Activated CD4-positive, alpha-beta T cell treated with anti-CD3 and anti-CD28 coated beads, Interleukin-2, Interleukin-6, amounts not matched to agents 100 ng/mL and 50 ng/mL, durations not matched to agents 16 hours and 8 hours (primary cell): ENCODE results near the gene SLC25A51.
"Not testable (repeated sequence)": the region's sequence is repeated elsewhere in the genome, so short reads cannot be mapped to it uniquely, and the experiment has no call there.

Experiments used
- DNase-seq: peaks from one replicate; pipeline ENCODE4 v3.0.0-alpha.2; 2020

Gene SLC25A51

DNA sequence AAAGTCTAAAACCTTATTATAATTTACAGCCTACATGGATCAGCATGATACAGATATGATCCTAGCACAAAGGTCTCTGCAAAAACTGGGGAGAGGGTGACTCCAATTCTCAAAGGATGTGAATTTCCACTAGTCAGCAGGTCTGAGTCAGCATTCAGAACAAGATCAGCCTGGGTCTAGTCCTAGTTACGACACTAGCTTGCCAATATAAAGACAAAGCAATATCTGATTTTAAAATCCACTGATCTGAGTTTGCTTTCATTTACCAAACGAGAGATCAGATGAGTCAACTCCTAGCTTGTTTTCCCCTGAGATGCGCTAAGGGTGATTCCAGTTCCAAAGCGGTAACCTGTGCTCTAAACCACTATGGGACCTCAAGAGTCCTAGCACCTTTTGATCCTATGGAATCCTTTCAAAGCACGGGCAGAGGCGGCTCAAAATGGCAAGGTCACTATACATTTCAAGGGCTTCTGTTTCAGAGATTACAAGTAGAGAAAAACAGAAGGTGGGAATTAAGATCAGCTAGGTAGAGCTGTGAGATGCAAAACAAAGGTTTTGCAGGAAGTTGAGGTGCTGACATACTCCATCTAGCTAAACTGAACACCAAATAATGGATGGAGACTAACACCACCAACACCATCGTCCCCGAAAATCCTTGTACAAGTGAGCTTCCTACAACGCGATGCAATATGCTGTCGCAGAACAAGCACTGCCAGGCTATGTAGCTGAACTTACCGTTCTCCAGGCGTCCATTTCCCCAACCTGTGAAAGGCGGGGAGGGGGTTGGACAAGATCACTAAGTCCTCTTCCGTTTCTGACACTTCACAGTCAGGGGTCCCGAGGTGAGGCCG lies 906 bp downstream of the SLC25A51 start:
- DNase-seq: peak; percentile 54

DNA sequence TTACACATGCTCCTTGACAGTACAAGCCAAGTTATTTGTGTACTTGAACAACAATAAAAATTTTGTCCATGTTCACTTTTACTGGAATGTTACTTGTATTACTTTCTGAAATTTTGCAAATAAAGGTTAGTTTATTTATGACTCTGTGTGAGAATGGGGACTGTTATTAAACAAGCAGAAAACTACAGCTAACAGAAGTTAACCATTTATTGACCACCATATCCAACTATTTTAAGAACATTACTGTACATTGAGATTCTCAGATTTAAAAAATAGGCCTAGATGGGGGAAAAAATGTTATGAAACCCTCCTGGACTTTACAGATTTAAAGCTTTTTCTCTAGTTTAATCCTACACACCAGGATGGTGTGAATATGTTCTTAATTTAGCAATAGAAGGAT lies 1.8 kb downstream of the SLC25A51 start:
- DNase-seq: no peak

DNA sequence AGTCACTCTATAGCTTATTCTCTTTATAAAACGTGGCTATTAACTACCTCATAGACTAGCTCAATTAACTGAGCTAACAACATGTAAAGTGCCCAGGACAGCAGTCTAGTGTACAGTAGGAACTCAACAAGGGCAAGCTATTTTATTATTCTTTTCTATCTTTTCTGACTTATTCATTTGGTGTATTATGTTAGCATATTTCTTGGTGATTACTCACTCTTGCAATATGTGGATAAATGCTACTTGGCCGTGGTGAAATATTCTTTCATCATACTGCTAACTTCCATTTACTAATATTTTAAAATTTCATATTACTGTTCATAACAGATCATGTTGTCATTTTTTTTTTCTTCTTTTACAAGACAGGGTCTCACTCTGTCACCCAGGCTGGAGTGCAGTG lies 4.9 kb downstream of the SLC25A51 start:
- DNase-seq: no peak

DNA sequence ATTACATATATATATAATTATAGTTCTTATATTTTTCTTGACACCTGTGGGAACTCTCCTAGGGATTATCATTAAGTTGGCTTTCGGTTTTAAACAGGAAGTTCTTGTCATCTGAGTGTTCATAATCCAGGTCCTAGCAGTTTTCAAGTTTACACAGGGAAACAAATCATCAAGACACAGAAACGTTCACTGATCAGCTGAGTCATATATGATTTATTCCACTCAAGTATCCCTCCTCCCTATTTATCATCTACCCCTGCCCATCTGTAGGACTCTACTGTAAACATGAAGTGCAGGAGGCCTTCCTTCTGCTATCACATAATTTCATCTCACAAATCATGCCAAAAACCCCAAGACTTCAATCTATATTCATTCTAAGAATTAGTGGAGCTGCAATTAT lies 6.3 kb downstream of the SLC25A51 start:
- DNase-seq: no peak

DNA sequence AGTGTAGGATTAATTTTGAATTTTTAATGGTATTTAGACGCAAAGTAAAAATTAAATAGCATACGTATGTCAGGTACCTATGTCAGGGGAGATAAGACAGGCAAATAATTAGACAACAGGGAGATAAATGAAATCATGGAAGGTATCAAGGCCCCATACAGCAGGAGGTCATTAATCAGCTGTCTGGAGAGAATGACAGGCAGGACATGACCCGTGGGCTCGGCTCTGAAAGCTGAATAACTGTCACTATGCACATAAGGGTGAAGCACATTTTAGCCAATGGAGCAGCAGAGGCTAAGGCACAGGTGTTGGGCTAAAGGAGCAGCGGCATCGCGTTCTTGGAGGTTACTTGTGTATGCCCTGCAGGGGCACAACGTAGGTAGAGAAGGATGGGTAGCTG lies 11.9 kb downstream of the SLC25A51 start:
- no peak for DNase-seq

DNA sequence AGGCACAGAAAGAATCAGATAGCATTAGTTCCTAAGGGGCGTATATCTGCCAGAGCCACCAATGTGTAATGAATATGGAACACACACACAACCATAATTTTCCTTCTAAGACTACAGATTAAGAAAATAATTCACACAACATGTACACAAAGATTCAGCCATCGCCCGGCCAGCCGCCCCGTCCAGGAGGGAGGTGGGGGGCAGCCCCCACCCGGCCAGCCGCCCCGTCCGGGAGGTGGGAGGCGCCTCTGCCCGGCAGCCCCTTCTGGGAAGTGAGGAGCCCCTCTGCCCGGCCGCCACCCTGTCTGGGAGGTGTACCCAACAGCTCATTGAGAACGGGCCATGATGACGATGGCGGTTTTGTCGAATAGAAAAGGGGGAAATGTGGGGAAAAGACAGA lies 12.9 kb downstream of the SLC25A51 start:
- not testable (repeated sequence) for DNase-seq

DNA sequence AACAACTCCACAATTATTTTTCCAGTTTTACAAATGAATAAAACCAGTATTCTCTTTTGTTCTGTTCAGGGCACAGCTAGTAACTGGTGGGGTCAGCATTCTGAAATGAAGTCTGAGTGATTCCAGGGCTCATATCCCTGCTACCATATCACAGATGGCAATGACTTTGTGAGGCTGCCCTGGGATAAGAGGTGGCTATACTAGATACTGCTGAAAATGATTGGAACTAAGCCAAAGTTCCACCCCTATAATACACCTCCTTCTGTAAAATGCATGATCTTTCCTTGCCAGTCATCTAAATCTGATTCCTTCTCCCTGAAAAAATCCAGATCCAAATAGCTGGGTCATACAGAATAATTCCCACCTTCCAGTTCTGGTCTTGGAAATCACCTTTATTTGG lies 14.4 kb downstream of the SLC25A51 start:
- DNase-seq: no peak

DNA sequence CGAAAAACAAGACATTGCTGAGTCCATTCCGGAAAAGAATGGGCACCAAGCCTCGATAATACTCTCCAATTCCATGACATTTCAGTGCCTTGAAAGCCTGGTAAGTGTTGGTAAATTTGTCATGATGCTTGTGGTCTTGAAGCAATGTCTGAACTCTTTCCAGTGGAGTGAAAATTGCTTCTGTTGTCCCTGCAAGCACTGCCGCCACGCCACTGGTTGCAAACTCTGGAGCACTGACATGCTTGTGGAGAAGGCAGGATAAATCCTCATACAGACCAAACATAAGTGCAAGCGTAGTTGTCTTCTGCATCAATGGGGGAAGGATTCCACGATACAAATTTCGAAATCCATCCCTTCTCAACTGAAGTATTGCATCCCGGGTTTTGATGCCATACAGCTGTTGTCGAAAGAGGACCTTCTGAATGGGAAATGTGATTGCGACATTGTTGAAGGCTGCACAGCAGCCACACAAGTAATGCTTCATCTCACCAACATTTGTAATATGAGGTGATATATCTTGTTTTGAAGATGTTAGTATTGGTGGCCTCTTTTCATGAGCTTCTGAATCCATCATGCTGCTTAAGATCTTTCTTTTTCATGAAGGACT lies 15.8 kb downstream of the SLC25A51 start:
- DNase-seq: not testable (repeated sequence)

DNA sequence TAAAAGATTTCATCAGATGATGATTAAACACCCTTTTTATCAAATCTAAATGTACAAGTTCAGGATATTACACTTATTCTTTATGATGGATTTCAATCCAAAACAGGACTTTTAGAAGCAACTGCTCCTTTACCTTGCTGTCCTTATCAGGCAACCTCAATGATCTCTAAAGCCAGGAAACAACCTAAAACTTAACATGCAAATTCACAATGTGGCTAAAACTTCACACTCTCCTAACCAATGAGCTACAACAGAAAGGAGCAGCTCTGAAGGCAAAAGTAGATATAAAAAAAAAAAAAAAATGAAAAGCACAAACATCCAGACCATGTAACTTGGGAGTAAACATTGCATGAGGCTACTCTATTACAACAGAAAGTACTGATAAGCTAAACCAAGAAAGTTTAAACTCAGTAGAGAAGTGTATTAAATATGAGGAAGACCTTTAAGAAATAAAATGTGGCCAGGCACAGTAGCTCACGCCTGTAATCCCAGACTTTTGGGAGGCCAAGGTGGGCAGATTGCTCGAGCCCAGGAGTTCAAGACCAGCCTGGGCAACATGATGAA lies 22.9 kb downstream of the SLC25A51 start:
- no peak for DNase-seq

DNA sequence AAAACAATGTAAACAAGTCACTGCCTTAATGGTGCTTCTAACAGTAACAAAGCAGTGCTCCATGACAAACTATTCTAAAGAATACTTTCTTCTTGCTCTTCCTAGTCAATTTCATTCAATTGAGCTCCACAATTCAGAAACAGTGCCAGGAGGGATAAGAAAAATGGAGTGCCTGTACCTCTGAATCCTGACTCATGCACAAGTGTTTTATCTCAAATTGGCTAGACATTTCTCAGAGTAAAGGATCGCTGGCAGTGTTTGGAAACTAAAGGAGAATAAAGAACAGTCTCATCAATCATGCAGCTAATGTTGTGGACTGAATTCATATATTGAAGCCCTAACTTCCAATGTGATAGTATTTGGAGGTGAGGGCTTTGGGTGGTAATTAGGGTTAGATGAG lies 27.6 kb downstream of the SLC25A51 start:
- no peak for DNase-seq

DNA sequence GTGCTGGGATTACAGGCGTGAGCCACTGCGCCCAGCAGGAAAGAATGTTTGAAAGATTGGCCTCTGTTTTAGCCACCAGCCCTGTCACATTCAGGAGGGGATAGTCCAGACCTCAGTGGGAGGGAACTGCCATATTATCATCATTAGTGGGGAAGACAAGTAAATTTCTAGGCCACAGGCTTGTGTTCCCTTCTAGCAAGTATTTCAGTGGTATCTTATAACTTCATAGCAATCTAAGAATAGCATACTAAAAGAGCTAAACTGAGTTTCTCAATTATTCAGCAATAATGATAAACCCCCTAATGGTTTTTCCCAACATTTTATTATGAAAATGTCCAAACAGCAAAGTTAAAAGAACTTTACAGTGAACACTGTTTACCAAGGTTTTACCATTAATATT lies 30.0 kb downstream of the SLC25A51 start:
- DNase-seq: no peak

DNA sequence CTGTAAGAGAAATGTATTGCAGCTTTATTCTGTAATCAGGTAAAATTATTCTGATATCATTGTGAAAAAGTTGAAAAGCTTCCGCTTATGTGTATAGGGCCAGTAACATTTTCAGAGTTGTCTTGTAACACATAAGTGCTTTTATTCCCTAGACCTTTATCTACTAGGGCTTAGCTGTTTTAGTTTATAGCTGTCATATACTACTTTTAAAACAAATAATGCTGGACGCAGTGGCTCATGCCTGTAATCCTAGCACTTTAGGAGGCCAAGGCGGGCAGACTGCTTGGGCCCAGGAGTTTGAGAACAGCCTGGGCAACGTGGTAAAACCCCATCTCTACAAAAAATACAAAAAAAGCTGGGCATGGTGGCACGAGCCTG lies 33.1 kb downstream of the SLC25A51 start:
- no peak for DNase-seq

DNA sequence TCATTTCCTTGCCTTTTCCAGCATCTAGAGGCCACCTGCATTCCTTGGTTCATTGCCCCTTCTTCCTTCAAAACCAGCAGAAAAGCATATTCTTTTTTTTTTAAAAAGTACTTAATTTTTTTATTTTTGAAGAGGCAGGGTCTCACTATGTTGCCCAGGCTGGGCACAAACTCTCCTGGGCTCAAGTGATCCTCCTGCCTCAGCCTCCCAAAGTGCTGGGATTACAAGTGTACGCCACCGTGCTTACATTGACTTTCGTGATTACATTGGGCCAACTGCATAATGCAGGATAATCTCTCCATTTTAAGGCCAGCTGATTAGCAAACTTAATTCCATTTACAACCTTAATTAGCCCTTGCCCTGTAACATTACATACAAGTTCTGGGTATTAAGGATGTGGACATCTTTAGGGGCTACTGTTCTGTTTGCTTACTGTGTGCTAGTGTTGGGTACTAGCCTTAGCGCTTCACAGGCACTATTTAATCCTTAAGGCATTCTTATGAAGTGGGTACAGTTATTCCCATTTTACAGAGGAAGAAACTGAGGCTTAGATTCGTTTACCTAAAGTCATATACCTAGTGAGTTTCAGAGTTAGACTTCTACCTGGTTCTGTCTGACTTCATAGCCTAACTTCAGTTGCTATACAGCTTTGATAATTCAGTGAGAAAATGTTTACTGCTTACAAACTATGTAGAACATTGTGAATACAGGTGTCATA lies 33.7 kb downstream of the SLC25A51 start:
- no peak for DNase-seq

DNA sequence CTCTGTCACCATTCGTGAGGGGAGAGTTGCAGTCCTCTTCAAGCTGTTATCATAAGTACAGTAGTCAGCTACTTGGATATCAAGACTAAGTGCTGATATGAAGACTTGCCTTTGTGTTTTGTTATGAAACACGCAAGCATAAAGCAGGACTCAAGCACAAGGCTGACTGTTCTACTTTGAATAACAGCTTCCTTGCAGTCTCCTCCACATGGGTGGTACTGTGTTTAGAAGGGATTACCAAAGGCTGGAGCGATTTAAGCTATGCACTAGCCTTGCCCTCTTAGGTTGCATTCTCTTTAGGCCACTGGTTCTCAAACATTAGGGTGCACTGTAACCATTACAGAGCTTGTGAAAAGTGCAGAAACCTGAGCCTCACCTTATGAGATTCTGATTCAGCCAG lies 41.4 kb downstream of the SLC25A51 start:
- no peak for DNase-seq

DNA sequence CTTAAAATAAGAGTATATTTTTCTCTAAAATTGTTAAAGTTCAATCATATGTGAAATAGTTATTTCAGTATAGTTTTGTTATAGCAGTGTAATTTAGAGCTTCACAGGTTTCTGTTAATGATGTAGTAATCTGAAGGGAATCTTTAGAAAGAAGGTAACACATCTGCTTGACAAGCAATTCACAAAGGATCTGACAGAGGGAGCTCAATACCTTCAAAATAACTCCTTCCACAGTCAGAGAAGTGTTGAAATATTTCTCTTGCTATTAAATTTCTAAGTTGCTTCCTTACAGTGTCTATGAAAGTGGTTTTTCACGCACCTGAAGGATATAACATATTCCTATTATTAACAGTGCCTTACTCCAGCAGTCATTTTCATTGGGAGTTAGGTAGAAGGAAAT lies 44.9 kb downstream of the SLC25A51 start:
- no peak for DNase-seq

DNA sequence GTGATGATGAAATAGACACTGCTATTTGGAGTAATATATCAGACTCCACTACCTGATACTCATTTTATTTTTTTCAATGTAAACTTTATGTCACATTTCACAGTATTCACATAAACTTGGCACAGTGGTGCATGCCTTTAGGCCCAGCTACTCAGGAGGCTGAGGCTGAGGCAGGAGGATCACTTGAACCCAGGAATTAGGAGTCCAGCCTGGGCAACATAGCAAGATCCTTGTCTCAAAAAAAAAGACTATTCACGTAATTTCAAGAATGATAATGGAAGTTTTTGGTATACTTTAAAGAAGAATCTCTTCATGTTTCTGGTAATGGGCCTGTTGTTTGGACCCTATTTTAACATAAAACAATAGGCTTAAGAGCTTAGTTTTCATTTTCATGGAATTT lies 47.4 kb downstream of the SLC25A51 start:
- no peak for DNase-seq

DNA sequence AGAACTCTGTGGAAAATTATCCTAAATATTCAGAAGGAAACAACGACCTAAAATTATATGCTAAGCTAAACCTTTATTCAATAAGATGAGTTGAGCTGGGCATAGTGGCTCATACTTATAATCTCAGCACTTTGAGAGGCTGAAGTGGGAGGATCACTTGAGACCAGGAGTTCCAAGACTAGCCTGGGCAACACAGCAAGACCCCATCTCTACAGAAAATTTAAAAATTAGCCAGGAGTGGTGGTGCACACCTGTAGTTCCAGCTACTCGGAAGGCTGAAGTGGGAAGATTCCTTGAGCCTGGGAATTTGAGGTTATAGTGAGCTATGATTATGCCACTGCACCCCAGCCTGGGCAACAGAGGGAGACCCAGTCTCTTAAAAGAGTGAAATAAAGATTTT lies 51.7 kb downstream of the SLC25A51 start:
- DNase-seq: no peak

DNA sequence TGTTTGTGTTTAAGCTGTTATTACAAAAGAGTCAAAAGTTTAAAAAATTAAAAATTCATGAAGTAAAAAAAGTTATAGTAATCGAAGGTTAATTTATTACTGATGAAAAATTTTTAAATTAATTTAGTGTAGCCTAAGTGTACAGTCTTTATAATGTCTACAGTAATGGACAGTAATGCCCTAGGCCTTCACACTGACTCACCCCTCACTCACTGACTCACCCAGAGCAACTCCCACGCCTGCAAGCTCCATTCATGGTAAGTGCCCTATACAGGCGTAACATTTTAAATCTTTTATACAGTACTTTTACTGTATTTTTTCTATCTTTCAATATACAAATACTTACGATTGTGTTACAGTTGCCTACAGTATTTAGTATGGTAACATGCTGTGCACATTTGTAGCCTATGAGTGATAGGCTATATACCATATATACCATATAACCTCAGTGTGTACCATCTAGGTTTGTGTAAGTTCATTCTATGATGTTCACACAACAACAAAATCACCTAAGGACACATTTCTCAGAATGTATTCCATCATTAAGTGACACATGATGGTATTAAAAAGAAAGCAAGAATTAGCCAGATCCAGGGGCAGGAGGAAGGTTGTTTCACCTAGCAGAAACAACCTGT lies 63.2 kb downstream of the SLC25A51 start:
- no peak for DNase-seq

DNA sequence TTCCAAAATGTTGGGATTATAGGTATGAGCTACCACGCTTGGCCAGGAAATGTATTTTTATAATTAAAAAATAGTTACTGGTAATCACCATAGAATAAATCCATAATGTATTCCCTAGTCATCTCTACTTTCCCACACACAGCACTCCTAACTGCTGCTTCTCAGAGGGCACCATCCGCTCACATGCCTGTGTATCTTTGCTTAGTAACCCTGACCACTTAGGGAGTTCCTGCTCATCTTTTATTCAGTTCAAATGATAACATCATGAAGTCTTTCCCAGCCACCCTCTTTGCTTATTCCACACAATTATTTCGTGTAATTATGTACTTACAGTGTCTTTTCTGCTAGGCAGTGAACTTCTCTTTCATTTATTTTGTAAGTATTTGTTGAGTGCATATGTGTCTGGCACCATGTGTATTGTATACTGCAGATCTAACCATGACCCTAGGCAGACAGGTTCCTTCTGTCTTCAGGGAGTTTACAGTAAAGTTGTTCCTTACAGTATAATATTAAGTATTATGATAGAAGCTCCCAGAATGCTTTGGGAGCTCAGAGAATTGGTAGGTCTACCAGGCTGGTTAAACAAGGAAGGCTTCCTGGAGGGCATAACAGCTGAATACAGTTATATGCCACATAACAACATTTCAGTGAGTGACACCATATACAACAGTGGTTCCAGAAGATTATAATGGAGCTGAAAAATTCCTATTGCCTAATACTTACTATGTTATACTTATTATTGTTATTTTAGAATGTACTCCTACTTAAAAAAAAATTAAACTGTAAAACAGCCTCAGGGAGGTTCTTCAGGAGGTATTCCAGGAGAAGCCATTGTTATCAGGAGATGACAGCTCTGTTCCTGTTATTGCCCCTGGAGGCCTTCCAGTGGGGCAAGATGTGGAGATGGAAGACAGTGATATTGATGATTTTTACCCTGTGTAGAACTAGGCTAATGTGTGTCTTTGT lies 64.1 kb downstream of the SLC25A51 start:
- DNase-seq: no peak
